GM18907 (cell line): ENCODE data around the gene WASHC1.
"Not testable (repeated sequence)": the region's sequence is repeated elsewhere in the genome, so short reads cannot be mapped to it uniquely, and the experiment has no call there.

Experiments
- ATAC-seq: cut with Tn5 transposase; IDR thresholded peaks from one replicate; pipeline ENCODE4 v1.9.1; 2021; ENCODE audit warnings: mild to moderate bottlenecking, moderate library complexity; ENCODE audit not compliant: unreplicated experiment

WASHC1 gene

GRCh38 chr9:29356-29755 lies at the start of gene WASHC1:
WASHC1 (minus strand) TSS chr9:29456; CDS start chr9:24999, 4,457 bp downstream.
- not testable (repeated sequence) for ATAC-seq

- ATAC-seq = not testable (repeated sequence)
These were observed 49.1 kb upstream of the WASHC1 start for GRCh38 chr9:78333-78732.

- ATAC-seq = not testable (repeated sequence)
These were observed 47.1 kb upstream of the WASHC1 start for GRCh38 chr9:76389-76788.

GRCh38 chr9:73900-74525 lies 44.8 kb upstream of the WASHC1 start:
- ATAC-seq = not testable (repeated sequence)

- ATAC-seq = not testable (repeated sequence)
These were observed 44.0 kb upstream of the WASHC1 start for GRCh38 chr9:73076-73899.

- peak; percentile 86 for ATAC-seq
These were observed 33.9 kb upstream of the WASHC1 start for GRCh38 chr9:63031-63629.

GRCh38 chr9:52678-53077 lies 23.4 kb upstream of the WASHC1 start:
- peak; percentile 94 for ATAC-seq

- not testable (repeated sequence) for ATAC-seq
These were observed 19.1 kb upstream of the WASHC1 start for GRCh38 chr9:48190-48842.

- ATAC-seq = not testable (repeated sequence)
These were observed 17.5 kb upstream of the WASHC1 start for GRCh38 chr9:46639-47271.

GRCh38 chr9:46164-46563 lies 16.9 kb upstream of the WASHC1 start:
- ATAC-seq = not testable (repeated sequence)

GRCh38 chr9:45180-45878 lies 16.1 kb upstream of the WASHC1 start:
- ATAC-seq = not testable (repeated sequence)

GRCh38 chr9:44416-44815 lies 15.2 kb upstream of the WASHC1 start:
- not testable (repeated sequence) for ATAC-seq

- not testable (repeated sequence) for ATAC-seq
These were observed 14.4 kb upstream of the WASHC1 start for GRCh38 chr9:43636-44035.

GRCh38 chr9:43116-43515 lies 13.9 kb upstream of the WASHC1 start:
- not testable (repeated sequence) for ATAC-seq

GRCh38 chr9:41819-42218 lies 12.6 kb upstream of the WASHC1 start:
- ATAC-seq = not testable (repeated sequence)

GRCh38 chr9:41261-41676 lies 12.0 kb upstream of the WASHC1 start:
- ATAC-seq = not testable (repeated sequence)

- not testable (repeated sequence) for ATAC-seq
These were observed 3.1 kb upstream of the WASHC1 start for GRCh38 chr9:32308-32707.

GRCh38 chr9:28775-29174 lies 481 bp downstream of the WASHC1 start:
- not testable (repeated sequence) for ATAC-seq

GRCh38 chr9:21621-22020 lies 7.6 kb downstream of the WASHC1 start:
- ATAC-seq = not testable (repeated sequence)

GRCh38 chr9:16875-17274 lies 12.4 kb downstream of the WASHC1 start:
- not testable (repeated sequence) for ATAC-seq
